Activated naive CD4-positive, alpha-beta T cell treated with anti-CD3 and anti-CD28 coated beads for 36 hours (primary cell): ENCODE data around the gene MSH3. TPM values are rescaled to one million over a fixed set of nuclear protein-coding genes. Genes with fewer than 3 reads are reported as not detected.
"Not testable (repeated sequence)": the region's sequence is repeated elsewhere in the genome, so short reads cannot be mapped to it uniquely, and the experiment has no call there.

ENCODE experiments used
- CTCF ChIA-PET: fragments of 350-600 bp; sonication (Branson Sonifier 250); formaldehyde crosslinking; loops from one replicate; lab custom pipeline; 2021; ENCODE audit warnings: antibody characterized with exemption; lab: Charles Lee
- DNase-seq: peaks from one replicate; pipeline ENCODE4 v3.0.0-alpha.2; 2020
- H3K27ac Mint-ChIP-seq: one replicate; pipeline ENCODE4 v1.8.0; 2021; ENCODE audit warnings: mild to moderate bottlenecking, mixed read lengths
- H3K27me3 Mint-ChIP-seq: one replicate; pipeline ENCODE4 v1.8.0; 2021; ENCODE audit warnings: low read depth, mixed read lengths
- H3K36me3 Mint-ChIP-seq: one replicate; pipeline ENCODE4 v1.8.0; 2021; ENCODE audit warnings: low read depth, mixed read lengths
- H3K4me1 Mint-ChIP-seq: one replicate; pipeline ENCODE4 v1.8.0; 2021; ENCODE audit warnings: low read depth, mixed read lengths
- H3K4me3 Mint-ChIP-seq: one replicate; pipeline ENCODE4 v1.8.0; 2021; ENCODE audit warnings: mild to moderate bottlenecking, moderate library complexity, mixed read lengths
- H3K9me3 Mint-ChIP-seq: one replicate; pipeline ENCODE4 v1.8.0; 2021; ENCODE audit warnings: mixed read lengths
- intact Hi-C: fragments of 100-400 bp; cut with micrococcal nuclease; formaldehyde crosslinking; loops from one replicate; pipeline ENCODE4 v1.15.1; 2023
- total RNA-seq, 2 experiments: library from RNA; stranded (reverse); gene quantifications; one replicate each; pipeline ENCODE4 v1.2.3, GENCODE V29; 2021

MSH3 gene
- total RNA-seq, 2 experiments from 2014 or later = 25.1 to 25.8 TPM

GRCh38 chr5:80660661-80661060, 6.2 kb downstream of the MSH3 start:
- H3K9me3 Mint-ChIP-seq, H3K27me3 Mint-ChIP-seq, CTCF ChIA-PET, H3K4me3 Mint-ChIP-seq, DNase-seq, H3K27ac Mint-ChIP-seq, intact Hi-C loops: not testable (repeated sequence)
- peaks cover 23% of the 10 kb centered on the region for H3K4me1 Mint-ChIP-seq
- peaks cover 60% of the 10 kb centered on the region for H3K36me3 Mint-ChIP-seq

- no peaks in the 10 kb centered on the region for H3K9me3 Mint-ChIP-seq
- CTCF ChIA-PET = no interaction called here
- H3K27me3 Mint-ChIP-seq = no peaks in the 10 kb centered on the region
- H3K27ac Mint-ChIP-seq = no peak overlapping the region
- peaks cover 60% of the 10 kb centered on the region for H3K36me3 Mint-ChIP-seq
- intact Hi-C loops = no loop called here
- DNase-seq = no peak
- no peak overlapping the region for H3K4me3 Mint-ChIP-seq
- H3K4me1 Mint-ChIP-seq = peaks cover 16% of the 10 kb centered on the region
These were observed 7.7 kb downstream of the MSH3 start for GRCh38 chr5:80662108-80662507.

- Mint-ChIP-seq H3K9me3 (no peaks in the 10 kb centered on the region), H3K27me3 (no peaks in the 10 kb centered on the region), H3K4me1 (peaks cover 7% of the 10 kb centered on the region), H3K4me3 (no peak overlapping the region), H3K36me3 (peaks cover 41% of the 10 kb centered on the region), H3K27ac (no peak overlapping the region)
- intact Hi-C loops = no loop called here
- CTCF ChIA-PET = interaction anchor here (0.7 to 1.0 kb wide), 2 partner anchors 8 to 229 kb away, joined by 3 read pairs; no protein-coding TSS in a partner anchor
- no peak for DNase-seq
These were observed 10.6 kb downstream of the MSH3 start for GRCh38 chr5:80665057-80665456.

- H3K4me1 Mint-ChIP-seq = peaks cover 3% of the 10 kb centered on the region
- no peaks in the 10 kb centered on the region for H3K9me3 Mint-ChIP-seq
- intact Hi-C loops = no loop called here
- H3K4me3 Mint-ChIP-seq = no peak overlapping the region
- no peak overlapping the region for H3K27ac Mint-ChIP-seq
- peaks cover 30% of the 10 kb centered on the region for H3K36me3 Mint-ChIP-seq
- H3K27me3 Mint-ChIP-seq = no peaks in the 10 kb centered on the region
- CTCF ChIA-PET = interaction anchor here (0.6 to 0.9 kb wide), 2 partner anchors 11 to 12 kb away, joined by 4 to 5 read pairs; no protein-coding TSS in a partner anchor
- no peak for DNase-seq
These were observed 12.9 kb downstream of the MSH3 start for GRCh38 chr5:80667384-80667783.

GRCh38 chr5:80668016-80668969, 13.8 kb downstream of the MSH3 start:
- CTCF ChIA-PET = interaction anchor here (0.9 to 1.8 kb wide), 2 partner anchors 12 kb away, joined by 4 read pairs; no protein-coding TSS in a partner anchor
- intact Hi-C loops = no loop called here
- Mint-ChIP-seq H3K36me3 (peaks cover 27% of the 10 kb centered on the region), H3K4me3 (no peak overlapping the region), H3K9me3 (no peaks in the 10 kb centered on the region), H3K27me3 (no peaks in the 10 kb centered on the region), H3K4me1 (peaks cover 2% of the 10 kb centered on the region), H3K27ac (no peak overlapping the region)
- no peak for DNase-seq

- peaks cover 23% of the 10 kb centered on the region for H3K36me3 Mint-ChIP-seq
- H3K4me3 Mint-ChIP-seq = no peak overlapping the region
- CTCF ChIA-PET = interaction anchor here (0.7 to 1.3 kb wide), 11 partner anchors 9 to 580 kb away, joined by 3 to 8 read pairs (median 3); no protein-coding TSS in a partner anchor
These were observed 17.8 kb downstream of the MSH3 start for GRCh38 chr5:80672140-80672736.

GRCh38 chr5:80676706-80677105, 22.3 kb downstream of the MSH3 start:
- no peak overlapping the region for H3K27ac Mint-ChIP-seq
- H3K27me3 Mint-ChIP-seq = no peaks in the 10 kb centered on the region
- no peaks in the 10 kb centered on the region for H3K9me3 Mint-ChIP-seq
- DNase-seq = no peak
- intact Hi-C loops = no loop called here
- CTCF ChIA-PET = no interaction called here
- H3K4me1 Mint-ChIP-seq = no peaks in the 10 kb centered on the region
- no peak overlapping the region for H3K4me3 Mint-ChIP-seq
- peaks cover 23% of the 10 kb centered on the region for H3K36me3 Mint-ChIP-seq

More at GRCh38 chr5:80672140-80672736, 17.8 kb downstream of the MSH3 start:
- no peaks in the 10 kb centered on the region for H3K9me3 Mint-ChIP-seq
- intact Hi-C loops = loop anchor here (1.0 to 5.0 kb wide), 5 partner anchors 17 to 581 kb away; partner anchors contain the start of genes DHFR, MSH3 and ZFYVE16
- H3K4me1 Mint-ChIP-seq = no peaks in the 10 kb centered on the region
- H3K27me3 Mint-ChIP-seq = no peaks in the 10 kb centered on the region
- H3K27ac Mint-ChIP-seq = no peak overlapping the region
- DNase-seq = peak; percentile 85

- CTCF ChIA-PET = interaction anchor here (1.1 to 2.4 kb wide), 5 partner anchors 17 to 478 kb away, joined by 3 to 15 read pairs (median 3); no protein-coding TSS in a partner anchor
- no peak overlapping the region for H3K4me3 Mint-ChIP-seq
- H3K4me1 Mint-ChIP-seq = peaks cover 11% of the 10 kb centered on the region
- DNase-seq = no peak
- H3K36me3 Mint-ChIP-seq = peaks cover 12% of the 10 kb centered on the region
- no peak overlapping the region for H3K27ac Mint-ChIP-seq
- H3K27me3 Mint-ChIP-seq = no peaks in the 10 kb centered on the region
- intact Hi-C loops = loop anchor here (1.0 to 5.0 kb wide), 5 partner anchors 246 to 612 kb away; no protein-coding TSS in a partner anchor
- no peaks in the 10 kb centered on the region for H3K9me3 Mint-ChIP-seq
These were observed 32.3 kb downstream of the MSH3 start for GRCh38 chr5:80686757-80687156.

GRCh38 chr5:80688648-80689420, 34.4 kb downstream of the MSH3 start:
- Mint-ChIP-seq H3K9me3 (no peaks in the 10 kb centered on the region), H3K4me3 (no peak overlapping the region), H3K27ac (no peak overlapping the region), H3K36me3 (peaks cover 2% of the 10 kb centered on the region), H3K4me1 (peaks cover 11% of the 10 kb centered on the region), H3K27me3 (no peaks in the 10 kb centered on the region)
- DNase-seq = no peak
- intact Hi-C loops = loop anchor here (5.0 kb wide), 1 partner anchor 243 kb away; no protein-coding TSS in a partner anchor
- CTCF ChIA-PET = interaction anchor here (0.7 to 2.4 kb wide), 3 partner anchors 88 to 611 kb away, joined by 3 to 15 read pairs (median 3); no protein-coding TSS in a partner anchor

GRCh38 chr5:80689627-80690026, 35.2 kb downstream of the MSH3 start:
- Mint-ChIP-seq H3K4me1 (peaks cover 11% of the 10 kb centered on the region), H3K27ac (no peak overlapping the region), H3K27me3 (no peaks in the 10 kb centered on the region), H3K36me3 (peaks cover 2% of the 10 kb centered on the region), H3K4me3 (no peak overlapping the region), H3K9me3 (no peaks in the 10 kb centered on the region)
- CTCF ChIA-PET = interaction anchor here (0.6 kb wide), 1 partner anchor 40 kb away, joined by 3 read pairs; no protein-coding TSS in a partner anchor
- intact Hi-C loops = loop anchor here (5.0 kb wide), 1 partner anchor 243 kb away; no protein-coding TSS in a partner anchor
- DNase-seq = no peak

- no peaks in the 10 kb centered on the region for H3K9me3 Mint-ChIP-seq
- H3K4me1 Mint-ChIP-seq = peaks cover 5% of the 10 kb centered on the region
- no peak for DNase-seq
- no peaks in the 10 kb centered on the region for H3K27me3 Mint-ChIP-seq
- intact Hi-C loops = no loop called here
- H3K4me3 Mint-ChIP-seq = no peak overlapping the region
- H3K27ac Mint-ChIP-seq = no peak overlapping the region
- H3K36me3 Mint-ChIP-seq = peaks cover 11% of the 10 kb centered on the region
- CTCF ChIA-PET = no interaction called here
These were observed 41.2 kb downstream of the MSH3 start for GRCh38 chr5:80695666-80696065.
